Kidney epithelial cell (primary cell): ENCODE measurements around the gene TFCP2. TPM values are rescaled to one million over a fixed set of nuclear protein-coding genes. Genes with fewer than 3 reads are reported as not detected.

Source experiments
- DNase-seq: peaks from one replicate; pipeline ENCODE4 v3.0.0-alpha.2; 2010; ENCODE audit warnings: low read depth
- H3K27me3 ChIP-seq: 2 replicates; pipeline ENCODE4 v1.6.0; 2011; ENCODE audit warnings: low read length; ENCODE audit not compliant: control insufficient read depth, insufficient read depth
- H3K36me3 ChIP-seq: 2 replicates; pipeline ENCODE4 v1.5.1; 2011; ENCODE audit warnings: low read length; ENCODE audit not compliant: control insufficient read depth, insufficient read depth
- H3K4me3 ChIP-seq: 2 replicates; pipeline ENCODE4 v1.5.1; 2011; ENCODE audit warnings: low read depth, mild to moderate bottlenecking, control low read depth, low read length
- CTCF ChIP-seq: IDR thresholded peaks from 2 replicates; pipeline ENCODE4 v1.5.1; 2011; ENCODE audit warnings: mild to moderate bottlenecking, moderate library complexity, low read length, control low read depth, inconsistent platforms; ENCODE audit not compliant: insufficient read depth, poor library complexity, severe bottlenecking
- total RNA-seq: library from RNA; depleted of rRNA; stranded (reverse); fragments of >200 nt; gene quantifications from 2 replicates; pipeline ENCODE4 v1.2.3, GENCODE V29; 2015

TFCP2 gene
- total RNA-seq, 1 donor from 2014 or later: 19.1 TPM

DNA sequence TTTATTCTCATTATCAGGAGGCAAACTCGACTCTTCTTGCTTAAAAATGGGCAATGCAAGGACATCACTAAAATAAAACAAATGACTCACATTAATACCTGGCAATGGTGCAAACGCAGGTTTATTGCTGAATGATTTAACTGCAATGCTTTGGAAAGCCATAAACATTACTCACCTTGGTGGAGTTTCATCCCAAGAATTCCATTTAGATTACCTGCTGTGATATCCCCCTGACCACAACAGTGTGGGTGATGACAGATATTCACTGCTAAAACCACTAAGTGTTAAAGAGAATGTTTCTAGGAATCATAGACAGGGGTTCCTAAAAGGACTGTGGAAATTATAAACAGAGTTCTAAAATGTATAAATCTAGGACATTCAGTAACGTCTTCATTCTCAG, 54.2 kb downstream of the TFCP2 start:
- TF ChIP-seq CTCF: no peak
- DNase-seq: peak; percentile 78
- H3K4me3 ChIP-seq: no peak overlapping the region

GRCh38 chr12:51115533-51115932, 57.4 kb downstream of the TFCP2 start:
- Histone ChIP-seq H3K4me3 (no peak overlapping the region), H3K27me3 (no peaks in the 10 kb centered on the region), H3K36me3 (no peaks in the 10 kb centered on the region)
- no peak for DNase-seq
- TF ChIP-seq CTCF: no peak

More for the DNA sequence above, 54.2 kb downstream of the TFCP2 start:
- Histone ChIP-seq H3K27me3 (no peaks in the 10 kb centered on the region), H3K36me3 (no peaks in the 10 kb centered on the region)

- no peak overlapping the region for H3K4me3 ChIP-seq
- H3K27me3 ChIP-seq: no peaks in the 10 kb centered on the region
- TF ChIP-seq CTCF: no peak
- no peak for DNase-seq
- no peaks in the 10 kb centered on the region for H3K36me3 ChIP-seq
These were observed 64.8 kb downstream of the TFCP2 start for GRCh38 chr12:51108136-51108535.

DNA sequence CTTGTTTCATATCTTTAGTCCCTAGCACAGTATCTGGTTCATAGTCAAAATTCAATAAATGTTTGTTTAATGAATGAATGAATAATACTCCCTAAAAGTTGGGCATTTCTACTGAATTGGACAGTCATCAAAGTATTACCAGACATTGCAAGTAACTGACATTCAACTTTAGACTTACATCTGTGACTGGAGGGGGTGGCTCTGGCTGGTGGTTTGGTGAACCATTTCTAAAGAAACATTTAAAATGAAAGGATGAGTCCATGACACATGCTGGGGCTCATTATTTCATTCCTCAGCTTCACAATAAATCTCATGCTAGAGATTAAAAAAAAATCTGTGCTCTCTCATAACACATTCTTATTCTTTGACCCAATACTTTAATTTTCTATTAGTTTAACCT, 69.0 kb downstream of the TFCP2 start:
- no peaks in the 10 kb centered on the region for H3K36me3 ChIP-seq
- DNase-seq: no peak
- H3K4me3 ChIP-seq: no peak overlapping the region
- H3K27me3 ChIP-seq: no peaks in the 10 kb centered on the region
- TF ChIP-seq CTCF: no peak

DNA sequence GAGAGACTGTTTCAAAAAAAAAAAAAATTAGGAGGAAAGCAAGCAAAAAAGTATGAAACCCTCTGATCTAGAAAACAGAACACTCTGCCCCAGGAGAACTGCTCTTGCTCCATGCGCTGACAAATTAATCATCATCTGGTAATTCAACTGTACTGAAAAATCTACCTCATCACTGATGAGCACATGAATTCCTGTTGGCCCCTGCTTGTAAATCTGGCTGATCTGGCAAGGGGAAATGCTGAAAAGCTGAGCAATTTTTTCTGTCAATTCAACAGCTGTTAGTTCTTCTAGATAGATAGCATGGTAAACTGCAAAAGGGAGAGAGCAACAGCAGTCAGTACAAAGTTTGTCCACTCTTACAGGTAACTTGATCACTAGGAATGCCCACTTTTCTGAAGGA, 74.3 kb downstream of the TFCP2 start:
- no peak for DNase-seq
- no peak for TF ChIP-seq CTCF
- H3K36me3 ChIP-seq: no peaks in the 10 kb centered on the region
- H3K27me3 ChIP-seq: no peaks in the 10 kb centered on the region
- no peak overlapping the region for H3K4me3 ChIP-seq

- DNase-seq: no peak
- H3K4me3 ChIP-seq: no peak overlapping the region
- TF ChIP-seq CTCF: no peak
- H3K36me3 ChIP-seq: no peaks in the 10 kb centered on the region
- H3K27me3 ChIP-seq: no peaks in the 10 kb centered on the region
These were observed 82.2 kb downstream of the TFCP2 start for GRCh38 chr12:51090705-51091229.
